ENCODE data around the gene GABRE.

Gene GABRE

GRCh38 chrX:151974336-151975227, at the start of gene GABRE:
TSS of gene GABRE (minus strand) at chrX:151974676. CDS start at chrX:151974625, 51 bp downstream.
- no peak for DNase-seq

GRCh38 chrX:152020888-152021287, 46.4 kb upstream of the GABRE start:
- no peak for DNase-seq

GRCh38 chrX:151999813-152000212, 25.3 kb upstream of the GABRE start:
- no peak for DNase-seq

- DNase-seq = no peak
Measured at GRCh38 chrX:151997539-151997938, 23.1 kb upstream of the GABRE start.

- DNase-seq = no peak
Measured at GRCh38 chrX:151996347-151996746, 21.9 kb upstream of the GABRE start.

- no peak for DNase-seq
Measured at GRCh38 chrX:151994476-151994875, 20.0 kb upstream of the GABRE start.

- DNase-seq = no peak
Measured at GRCh38 chrX:151988706-151989299, 14.3 kb upstream of the GABRE start.

- DNase-seq = no peak
Measured at GRCh38 chrX:151987108-151987507, 12.6 kb upstream of the GABRE start.

- no peak for DNase-seq
Measured at GRCh38 chrX:151985955-151986354, 11.5 kb upstream of the GABRE start.

- no peak for DNase-seq
Measured at GRCh38 chrX:151985531-151985930, 11.1 kb upstream of the GABRE start.

GRCh38 chrX:151984902-151985301, 10.4 kb upstream of the GABRE start:
- no peak for DNase-seq

- no peak for DNase-seq
Measured at GRCh38 chrX:151984328-151984727, 9.9 kb upstream of the GABRE start.

GRCh38 chrX:151983186-151983585, 8.7 kb upstream of the GABRE start:
- DNase-seq = no peak

GRCh38 chrX:151982222-151982621, 7.7 kb upstream of the GABRE start:
- no peak for DNase-seq

GRCh38 chrX:151981129-151981528, 6.7 kb upstream of the GABRE start:
- DNase-seq = no peak

GRCh38 chrX:151977923-151978322, 3.4 kb upstream of the GABRE start:
- no peak for DNase-seq

- no peak for DNase-seq
Measured at GRCh38 chrX:151977009-151977408, 2.5 kb upstream of the GABRE start.

- no peak for DNase-seq
Measured at GRCh38 chrX:151975736-151976275, 1.3 kb upstream of the GABRE start.

- no peak for DNase-seq
Measured at GRCh38 chrX:151975228-151975593, 735 bp upstream of the GABRE start.

GRCh38 chrX:151973851-151974335, 583 bp downstream of the GABRE start:
- no peak for DNase-seq

GRCh38 chrX:151973060-151973661, 1.3 kb downstream of the GABRE start:
- DNase-seq = no peak

GRCh38 chrX:151970661-151971060, 3.8 kb downstream of the GABRE start:
- DNase-seq = no peak

- no peak for DNase-seq
Measured at GRCh38 chrX:151970027-151970426, 4.4 kb downstream of the GABRE start.

- no peak for DNase-seq
Measured at GRCh38 chrX:151966236-151966635, 8.2 kb downstream of the GABRE start.

Measured in NCI-H748 treated with DMSO at 0.1 percent for 48 hours (cell line).